GM19463 (cell line): ENCODE results near the gene TRIM14.
A peak's percentile ranks its signal among the peaks of the same experiment; 100 is the strongest.
"Not testable (repeated sequence)": the region's sequence is repeated elsewhere in the genome, so short reads cannot be mapped to it uniquely, and the experiment has no call there.

Experiments
- ATAC-seq: cut with Tn5 transposase; IDR thresholded peaks from one replicate; pipeline ENCODE4 v1.9.1; 2021; ENCODE audit warnings: mild to moderate bottlenecking, moderate library complexity; ENCODE audit not compliant: unreplicated experiment

TRIM14 gene

GRCh38 chr9:98117097-98117496 lies 1.9 kb downstream of the TRIM14 start:
- ATAC-seq, result not testable (repeated sequence)

- no peak for ATAC-seq
Observed at GRCh38 chr9:98109052-98109451, 10.0 kb downstream of the TRIM14 start.

- peak; percentile 86 for ATAC-seq
Observed at GRCh38 chr9:98108531-98109031, 10.4 kb downstream of the TRIM14 start.

GRCh38 chr9:98107926-98108325 lies 11.1 kb downstream of the TRIM14 start:
- ATAC-seq, result peak; percentile 13

- ATAC-seq, result no peak
Observed at GRCh38 chr9:98105006-98105405, 14.0 kb downstream of the TRIM14 start.

GRCh38 chr9:98104445-98104881 lies 14.6 kb downstream of the TRIM14 start:
- no peak for ATAC-seq

GRCh38 chr9:98101868-98102273 lies 17.2 kb downstream of the TRIM14 start:
- ATAC-seq, result peak; percentile 96

- no peak for ATAC-seq
Observed at GRCh38 chr9:98101416-98101815, 17.6 kb downstream of the TRIM14 start.

GRCh38 chr9:98100456-98100855 lies 18.6 kb downstream of the TRIM14 start:
- no peak for ATAC-seq

- ATAC-seq, result no peak
Observed at GRCh38 chr9:98099898-98100297, 19.1 kb downstream of the TRIM14 start.

- ATAC-seq, result no peak
Observed at GRCh38 chr9:98099346-98099745, 19.7 kb downstream of the TRIM14 start.

GRCh38 chr9:98097836-98098235 lies 21.2 kb downstream of the TRIM14 start:
- peak; percentile 45 for ATAC-seq

- no peak for ATAC-seq
Observed at GRCh38 chr9:98096091-98096490, 22.9 kb downstream of the TRIM14 start.

GRCh38 chr9:98095401-98095800 lies 23.6 kb downstream of the TRIM14 start:
- no peak for ATAC-seq

- no peak for ATAC-seq
Observed at GRCh38 chr9:98094851-98095250, 24.2 kb downstream of the TRIM14 start.

GRCh38 chr9:98094316-98094715 lies 24.7 kb downstream of the TRIM14 start:
- no peak for ATAC-seq

GRCh38 chr9:98092613-98092931 lies 26.4 kb downstream of the TRIM14 start:
- no peak for ATAC-seq

GRCh38 chr9:98091735-98092612 lies 27.0 kb downstream of the TRIM14 start:
- ATAC-seq, result no peak

GRCh38 chr9:98090674-98091073 lies 28.3 kb downstream of the TRIM14 start:
- ATAC-seq, result not testable (repeated sequence)

- ATAC-seq, result no peak
Observed at GRCh38 chr9:98087420-98088354, 31.3 kb downstream of the TRIM14 start.

- ATAC-seq, result no peak
Observed at GRCh38 chr9:98086461-98086860, 32.6 kb downstream of the TRIM14 start.
